Neural progenitor cell (in vitro differentiated cells): Measurements from ENCODE around the gene CACNA1C. TPM values are rescaled to one million over a fixed set of nuclear protein-coding genes. Genes with fewer than 3 reads are reported as not detected.

Experiments
- DNase-seq: peaks from one replicate; pipeline ENCODE4 v3.0.0-alpha.2; 2016; ENCODE audit warnings: low spot score
- H2AFZ ChIP-seq: fragments of 200-600 bp; sonication (generic); replicated peaks from 2 replicates; pipeline ENCODE4 v1.6.1; 2016; ENCODE audit warnings: antibody characterized with exemption
- H3F3A ChIP-seq: fragments of 200-600 bp; sonication (generic); 2 replicates; pipeline ENCODE4 v1.6.1; 2016; ENCODE audit warnings: antibody characterized with exemption, low read depth
- H3K27ac ChIP-seq: fragments of 200-600 bp; sonication (generic); 2 replicates; pipeline ENCODE4 v1.5.1; 2016; ENCODE audit warnings: mild to moderate bottlenecking
- H3K27me3 ChIP-seq: fragments of 200-600 bp; sonication (generic); 2 replicates; pipeline ENCODE4 v1.6.1; 2016; ENCODE audit warnings: mild to moderate bottlenecking, moderate library complexity
- H3K36me3 ChIP-seq: fragments of 200-600 bp; sonication (generic); 2 replicates; pipeline ENCODE4 v1.5.1; 2016
- H3K4me1 ChIP-seq: fragments of 200-600 bp; sonication (generic); 2 replicates; pipeline ENCODE4 v1.6.1; 2016; ENCODE audit warnings: mixed run types
- H3K4me2 ChIP-seq: fragments of 200-600 bp; sonication (generic); 2 replicates; pipeline ENCODE4 v1.6.1; 2016
- H3K4me3 ChIP-seq: fragments of 200-600 bp; sonication (generic); 2 replicates; pipeline ENCODE4 v1.5.1; 2016
- H3K79me2 ChIP-seq: fragments of 200-600 bp; sonication (generic); 2 replicates; pipeline ENCODE4 v1.6.1; 2016; ENCODE audit warnings: low read depth
- H3K9ac ChIP-seq: fragments of 200-600 bp; sonication (generic); 2 replicates; pipeline ENCODE4 v1.6.1; 2016
- H3K9me3 ChIP-seq: fragments of 200-600 bp; sonication (generic); 2 replicates; pipeline ENCODE4 v1.5.1; 2016; ENCODE audit warnings: low read depth
- H4K20me1 ChIP-seq: fragments of 200-600 bp; sonication (generic); 2 replicates; pipeline ENCODE4 v1.6.1; 2016; ENCODE audit warnings: low read depth
- H3K27ac Mint-ChIP-seq: 3 replicates; pipeline ENCODE4 v1.8.0; 2021; ENCODE audit warnings: mixed read lengths
- H3K27me3 Mint-ChIP-seq: 2 replicates; pipeline ENCODE4 v1.8.0; 2022; ENCODE audit warnings: low read depth, mild to moderate bottlenecking, inconsistent platforms, moderate library complexity, mixed read lengths; ENCODE audit not compliant: insufficient read depth
- H3K36me3 Mint-ChIP-seq: 3 replicates; pipeline ENCODE4 v1.8.0; 2021; ENCODE audit warnings: mixed read lengths
- H3K4me1 Mint-ChIP-seq: 3 replicates; pipeline ENCODE4 v1.8.0; 2021; ENCODE audit warnings: mixed read lengths
- H3K4me3 Mint-ChIP-seq: 3 replicates; pipeline ENCODE4 v1.8.0; 2021; ENCODE audit warnings: mild to moderate bottlenecking, moderate library complexity, mixed read lengths
- H3K9me3 Mint-ChIP-seq: 3 replicates; pipeline ENCODE4 v1.8.0; 2020; ENCODE audit warnings: mixed read lengths
- CTCF ChIP-seq: fragments of 200-600 bp; sonication (generic); IDR thresholded peaks from 2 replicates; pipeline ENCODE4 v1.5.1; 2017; ENCODE audit warnings: antibody characterized with exemption, mild to moderate bottlenecking
- EZH2 ChIP-seq: fragments of 200-600 bp; sonication (generic); IDR thresholded peaks from 2 replicates; pipeline ENCODE4 v1.6.1; 2017; ENCODE audit warnings: antibody characterized with exemption, mild to moderate bottlenecking, moderate library complexity
- EZH2phosphoT487 ChIP-seq: fragments of 200-600 bp; sonication (generic); IDR thresholded peaks from 2 replicates; pipeline ENCODE4 v1.6.1; 2017; ENCODE audit warnings: antibody characterized with exemption
- total RNA-seq: library from RNA; depleted of rRNA; stranded (reverse); fragments of >200 nt; gene quantifications from 2 replicates; pipeline ENCODE4 v1.2.3, GENCODE V29; 2015; ENCODE audit warnings: low replicate concordance

CACNA1C gene
- total RNA-seq, 1 donor from 2014 or later, result 2.7 TPM

- peaks cover 10% of the 10 kb centered on the region for H3F3A ChIP-seq
- Mint-ChIP-seq H3K36me3 (no peaks in the 10 kb centered on the region), H3K9me3 (no peaks in the 10 kb centered on the region), H3K4me1 (peaks cover 11% of the 10 kb centered on the region), H3K27ac (no peak overlapping the region), H3K4me3 (no peak overlapping the region), H3K27me3 (peaks cover 2% of the 10 kb centered on the region)
- H3K9me3 ChIP-seq, result no peaks in the 10 kb centered on the region
- TF ChIP-seq CTCF (no peak), EZH2 (no peak), EZH2phosphoT487 (no peak)
- no peak for DNase-seq
- H3K4me3 ChIP-seq, result no peak overlapping the region
- H2AFZ ChIP-seq, result no peak overlapping the region
- no peaks in the 10 kb centered on the region for H3K36me3 ChIP-seq
- H4K20me1 ChIP-seq, result no peaks in the 10 kb centered on the region
- H3K4me1 ChIP-seq, result peaks cover 14% of the 10 kb centered on the region
- no peak overlapping the region for H3K9ac ChIP-seq
- no peak overlapping the region for H3K4me2 ChIP-seq
- no peaks in the 10 kb centered on the region for H3K79me2 ChIP-seq
- H3K27ac ChIP-seq, result no peak overlapping the region
- H3K27me3 ChIP-seq, result no peaks in the 10 kb centered on the region
These were observed 409.3 kb downstream of the CACNA1C start for GRCh38 chr12:2462087-2462486.

- Mint-ChIP-seq H3K4me3 (no peak overlapping the region), H3K4me1 (no peaks in the 10 kb centered on the region)
These were observed 410.9 kb downstream of the CACNA1C start for GRCh38 chr12:2463719-2464118.

GRCh38 chr12:2465681-2466080, 412.9 kb downstream of the CACNA1C start:
- Histone ChIP-seq H3K27me3 (no peaks in the 10 kb centered on the region), H3K9ac (no peak overlapping the region), H3K9me3 (no peaks in the 10 kb centered on the region), H3K4me3 (no peak overlapping the region), H3F3A (no peaks in the 10 kb centered on the region), H2AFZ (no peak overlapping the region), H3K27ac (no peak overlapping the region), H3K4me1 (no peaks in the 10 kb centered on the region), H3K36me3 (no peaks in the 10 kb centered on the region), H4K20me1 (no peaks in the 10 kb centered on the region), H3K79me2 (no peaks in the 10 kb centered on the region), H3K4me2 (no peak overlapping the region)
- TF ChIP-seq EZH2phosphoT487, result no peak
- no peak for TF ChIP-seq EZH2
- TF ChIP-seq CTCF, result no peak
- no peak overlapping the region for H3K4me3 Mint-ChIP-seq
- no peaks in the 10 kb centered on the region for H3K36me3 Mint-ChIP-seq
- no peaks in the 10 kb centered on the region for H3K9me3 Mint-ChIP-seq
- peak overlapping the region; percentile 48 for H3K27ac Mint-ChIP-seq
- no peak for DNase-seq
- H3K4me1 Mint-ChIP-seq, result no peaks in the 10 kb centered on the region
- no peaks in the 10 kb centered on the region for H3K27me3 Mint-ChIP-seq

More at GRCh38 chr12:2463719-2464118, 410.9 kb downstream of the CACNA1C start:
- TF ChIP-seq CTCF (no peak), EZH2 (no peak), EZH2phosphoT487 (no peak)
- H3K36me3 Mint-ChIP-seq, result no peaks in the 10 kb centered on the region
- no peak overlapping the region for H3K4me3 ChIP-seq
- H4K20me1 ChIP-seq, result no peaks in the 10 kb centered on the region
- no peak overlapping the region for H3K4me2 ChIP-seq
- H3K36me3 ChIP-seq, result no peaks in the 10 kb centered on the region
- no peaks in the 10 kb centered on the region for H3K4me1 ChIP-seq
- H3K9me3 ChIP-seq, result no peaks in the 10 kb centered on the region
- no peaks in the 10 kb centered on the region for H3F3A ChIP-seq
- H3K9me3 Mint-ChIP-seq, result no peaks in the 10 kb centered on the region
- H2AFZ ChIP-seq, result no peak overlapping the region
- H3K27me3 ChIP-seq, result no peaks in the 10 kb centered on the region
- no peaks in the 10 kb centered on the region for H3K79me2 ChIP-seq
- H3K27ac Mint-ChIP-seq, result no peak overlapping the region
- no peaks in the 10 kb centered on the region for H3K27me3 Mint-ChIP-seq
- no peak for DNase-seq
- no peak overlapping the region for H3K9ac ChIP-seq
- no peak overlapping the region for H3K27ac ChIP-seq
